Endodermal cell (in vitro differentiated cells): ENCODE measurements around the gene KCNIP4. TPM values are rescaled to one million over a fixed set of nuclear protein-coding genes. Genes with fewer than 3 reads are reported as not detected.

Source experiments
- DNase-seq: peaks from one replicate; pipeline ENCODE4 v3.0.0-alpha.2; 2017
- H3K27ac ChIP-seq: 2 replicates; pipeline ENCODE4 v1.5.1; 2013; ENCODE audit warnings: mild to moderate bottlenecking, low read depth, low read length, moderate library complexity
- H3K27me3 ChIP-seq: 2 replicates; pipeline ENCODE4 v1.6.1; 2013; ENCODE audit warnings: mild to moderate bottlenecking, low read length, moderate library complexity; ENCODE audit not compliant: insufficient read depth, control insufficient read depth, poor library complexity, severe bottlenecking
- H3K36me3 ChIP-seq: 2 replicates; pipeline ENCODE4 v1.7.0; 2013; ENCODE audit warnings: mild to moderate bottlenecking, low read length, moderate library complexity; ENCODE audit not compliant: control insufficient read depth, insufficient read depth
- H3K4me1 ChIP-seq: one replicate; pipeline ENCODE4 v1.7.0; 2013; ENCODE audit warnings: low read length; ENCODE audit not compliant: control insufficient read depth, insufficient read depth
- H3K4me3 ChIP-seq: 2 replicates; pipeline ENCODE4 v1.5.1; 2013; ENCODE audit warnings: mild to moderate bottlenecking, low read length, moderate library complexity
- H3K9ac ChIP-seq: 2 replicates; pipeline ENCODE4 v1.6.1; 2013; ENCODE audit warnings: mild to moderate bottlenecking, low read length, moderate library complexity; ENCODE audit not compliant: poor library complexity, severe bottlenecking; ENCODE audit errors: extremely low read depth
- H3K9me3 ChIP-seq: 2 replicates; pipeline ENCODE4 v1.6.1; 2013; ENCODE audit warnings: mild to moderate bottlenecking, low read length, moderate library complexity; ENCODE audit not compliant: control insufficient read depth
- H3K27ac Mint-ChIP-seq: 2 replicates; pipeline ENCODE4 v1.8.0; 2020; ENCODE audit warnings: mixed read lengths
- H3K27me3 Mint-ChIP-seq: 2 replicates; pipeline ENCODE4 v1.8.0; 2021; ENCODE audit warnings: mild to moderate bottlenecking, mixed read lengths; ENCODE audit not compliant: insufficient read depth
- H3K36me3 Mint-ChIP-seq: 2 replicates; pipeline ENCODE4 v1.8.0; 2020; ENCODE audit warnings: low read depth, mixed read lengths
- H3K4me1 Mint-ChIP-seq: 2 replicates; pipeline ENCODE4 v1.8.0; 2020; ENCODE audit warnings: mixed read lengths
- H3K4me3 Mint-ChIP-seq: 2 replicates; pipeline ENCODE4 v1.8.0; 2020; ENCODE audit warnings: mild to moderate bottlenecking, moderate library complexity, mixed read lengths
- H3K9me3 Mint-ChIP-seq: 2 replicates; pipeline ENCODE4 v1.8.0; 2020; ENCODE audit warnings: mild to moderate bottlenecking, mixed read lengths
- CTCF ChIP-seq: fragments of 200-600 bp; sonication (generic); conservative IDR thresholded peaks from 2 replicates; pipeline ENCODE4 v1.5.0; 2021; ENCODE audit warnings: antibody characterized with exemption, mild to moderate bottlenecking
- WGBS, 2 experiments: methylation state at CpG; one replicate each; pipeline versions ENCODE4 v1.1.5 to v1.1.7; 2013; ENCODE audit warnings: missing lambda C conversion rate in 2 of 2, mixed read lengths in 1 of 2; ENCODE audit not compliant: insufficient coverage in 1 of 2, insufficient read length in 1 of 2; 5-methylcytosine and 5-hydroxymethylcytosine counted together
- total RNA-seq, 2 donors: library from RNA; stranded (reverse); fragmentation: NEBNext Ultra II Directional in 1 of 2; extraction: Animal tissue kit (Norgen Biotek cat#: 25700) in 1 of 2; gene quantifications; 2 replicates in 1 of 2; 3 replicates in 1 of 2; pipeline ENCODE4 v1.2.1, GENCODE V29; 2021

KCNIP4 gene
- total RNA-seq, 2 donors from 2014 or later = not detected

DNA sequence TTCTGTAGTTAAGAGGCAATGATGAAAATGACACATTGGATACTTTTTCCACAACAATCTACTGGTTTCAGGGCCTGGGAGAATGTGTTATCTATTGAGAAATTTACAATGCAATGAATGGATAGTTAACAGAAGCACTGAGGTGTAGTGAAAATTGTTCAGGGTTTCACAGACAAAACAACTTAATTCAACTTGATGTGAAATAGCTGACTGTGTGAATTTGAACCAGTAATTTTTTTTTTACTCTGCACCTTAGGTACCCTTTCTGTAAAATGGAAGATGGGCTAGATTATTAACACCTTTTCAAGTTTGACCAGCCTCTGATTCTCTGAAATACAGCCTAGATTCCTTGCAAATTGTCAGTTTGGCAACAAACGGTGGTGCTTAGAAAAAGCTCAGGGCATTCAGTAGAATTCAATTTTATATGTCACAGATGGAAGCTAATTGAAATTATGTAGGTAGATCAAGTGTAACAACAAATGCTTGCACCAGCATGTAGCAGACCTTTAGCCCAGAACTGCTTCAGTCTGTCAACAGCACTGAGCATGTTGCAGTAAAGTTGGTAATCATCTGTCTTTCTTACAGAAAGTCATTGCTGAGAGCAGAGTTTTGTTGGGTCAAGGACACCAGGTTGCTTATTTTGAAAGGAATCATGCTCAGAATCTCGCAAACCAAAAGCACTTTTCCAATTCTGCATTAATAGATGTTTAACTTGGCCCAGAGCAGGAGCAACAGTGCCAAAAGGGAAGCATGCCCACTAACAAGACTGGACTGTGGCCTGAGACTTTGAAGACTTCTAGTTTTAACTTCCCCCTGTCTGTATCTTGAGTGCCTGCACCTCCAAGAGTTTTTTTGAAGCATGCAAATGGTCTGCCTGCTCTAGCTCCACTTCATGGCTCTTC, 721.7 kb downstream of the KCNIP4 start:
- H3K27ac ChIP-seq = no peak overlapping the region
- no peak overlapping the region for H3K4me3 ChIP-seq
- H3K36me3 ChIP-seq = no peaks in the 10 kb centered on the region
- TF ChIP-seq CTCF = no peak
- DNase-seq = no peak
- H3K27me3 ChIP-seq = no peaks in the 10 kb centered on the region
- no peaks in the 10 kb centered on the region for H3K4me1 ChIP-seq
- no peaks in the 10 kb centered on the region for H3K36me3 Mint-ChIP-seq
- H3K9ac ChIP-seq = no peak overlapping the region
- peaks cover 29% of the 10 kb centered on the region for H3K9me3 ChIP-seq
- H3K4me1 Mint-ChIP-seq = peaks cover 5% of the 10 kb centered on the region
- H3K27ac Mint-ChIP-seq = no peak overlapping the region
- 89 to 90% methylated on average over 2 of the region's 2 CpGs for WGBS, 2 experiments
- H3K27me3 Mint-ChIP-seq = no peaks in the 10 kb centered on the region
- H3K9me3 Mint-ChIP-seq = peaks cover 18% of the 10 kb centered on the region
- H3K4me3 Mint-ChIP-seq = no peak overlapping the region

- H3K4me1 Mint-ChIP-seq = peaks cover 18% of the 10 kb centered on the region
- no peaks in the 10 kb centered on the region for H3K36me3 ChIP-seq
- no peak for DNase-seq
- H3K4me3 ChIP-seq = no peak overlapping the region
- no peak overlapping the region for H3K27ac Mint-ChIP-seq
- H3K27me3 Mint-ChIP-seq = peaks cover 3% of the 10 kb centered on the region
- H3K36me3 Mint-ChIP-seq = no peaks in the 10 kb centered on the region
- H3K27me3 ChIP-seq = no peaks in the 10 kb centered on the region
- H3K4me3 Mint-ChIP-seq = no peak overlapping the region
- peaks cover 14% of the 10 kb centered on the region for H3K4me1 ChIP-seq
- H3K9ac ChIP-seq = no peak overlapping the region
- no peaks in the 10 kb centered on the region for H3K9me3 ChIP-seq
- H3K9me3 Mint-ChIP-seq = no peaks in the 10 kb centered on the region
- no peak for TF ChIP-seq CTCF
- no peak overlapping the region for H3K27ac ChIP-seq
Measured at GRCh38 chr4:21211846-21212245, 736.7 kb downstream of the KCNIP4 start.

GRCh38 chr4:21209860-21210259, 738.7 kb downstream of the KCNIP4 start:
- Histone ChIP-seq H3K4me1 (peaks cover 22% of the 10 kb centered on the region), H3K9me3 (no peaks in the 10 kb centered on the region), H3K27me3 (no peaks in the 10 kb centered on the region), H3K9ac (no peak overlapping the region), H3K4me3 (no peak overlapping the region), H3K27ac (no peak overlapping the region), H3K36me3 (no peaks in the 10 kb centered on the region)
- TF ChIP-seq CTCF = no peak
- WGBS, 2 experiments = 63 to 80% methylated on average over 2 of the region's 2 CpGs
- Mint-ChIP-seq H3K27me3 (peaks cover 3% of the 10 kb centered on the region), H3K27ac (no peak overlapping the region), H3K4me3 (no peak overlapping the region), H3K4me1 (peaks cover 29% of the 10 kb centered on the region), H3K9me3 (no peaks in the 10 kb centered on the region), H3K36me3 (no peaks in the 10 kb centered on the region)
- DNase-seq = no peak
